ENCODE measurements around the gene STK32B.
"Not testable (repeated sequence)": the region's sequence is repeated elsewhere in the genome, so short reads cannot be mapped to it uniquely, and the experiment has no call there.

DNA sequence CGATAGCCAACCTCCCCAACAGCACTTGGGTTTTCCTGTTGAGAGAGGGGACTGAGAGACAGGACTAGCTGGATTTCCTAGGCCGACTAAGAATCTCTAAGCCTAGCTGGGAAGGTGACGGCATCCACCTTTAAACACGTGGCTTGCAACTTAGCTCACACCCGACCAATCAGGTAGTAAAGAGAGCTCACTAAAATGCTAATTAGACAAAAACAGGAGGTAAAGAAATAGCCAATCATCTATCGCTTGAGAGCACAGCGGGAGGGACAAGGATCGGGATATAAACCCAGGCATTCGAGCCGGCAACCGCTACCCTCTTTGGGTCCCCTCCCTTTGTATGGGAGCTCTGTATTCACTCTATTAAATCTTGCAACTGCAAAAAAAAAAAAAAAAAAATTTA, 44.3 kb upstream of the STK32B start:
- TF ChIP-seq TEAD4 (IDR thresholded peaks at IDR 0.05; ENCODE audit: low read depth, low read length); CREB1 (IDR thresholded peaks at IDR 0.05); JUND (IDR thresholded peaks at IDR 0.05; ENCODE audit: low read length); POLR2AphosphoS5 (IDR thresholded peaks at IDR 0.05; ENCODE audit: low read depth, low read length): not testable (repeated sequence)
- TF ChIP-seq, protein P1, sequence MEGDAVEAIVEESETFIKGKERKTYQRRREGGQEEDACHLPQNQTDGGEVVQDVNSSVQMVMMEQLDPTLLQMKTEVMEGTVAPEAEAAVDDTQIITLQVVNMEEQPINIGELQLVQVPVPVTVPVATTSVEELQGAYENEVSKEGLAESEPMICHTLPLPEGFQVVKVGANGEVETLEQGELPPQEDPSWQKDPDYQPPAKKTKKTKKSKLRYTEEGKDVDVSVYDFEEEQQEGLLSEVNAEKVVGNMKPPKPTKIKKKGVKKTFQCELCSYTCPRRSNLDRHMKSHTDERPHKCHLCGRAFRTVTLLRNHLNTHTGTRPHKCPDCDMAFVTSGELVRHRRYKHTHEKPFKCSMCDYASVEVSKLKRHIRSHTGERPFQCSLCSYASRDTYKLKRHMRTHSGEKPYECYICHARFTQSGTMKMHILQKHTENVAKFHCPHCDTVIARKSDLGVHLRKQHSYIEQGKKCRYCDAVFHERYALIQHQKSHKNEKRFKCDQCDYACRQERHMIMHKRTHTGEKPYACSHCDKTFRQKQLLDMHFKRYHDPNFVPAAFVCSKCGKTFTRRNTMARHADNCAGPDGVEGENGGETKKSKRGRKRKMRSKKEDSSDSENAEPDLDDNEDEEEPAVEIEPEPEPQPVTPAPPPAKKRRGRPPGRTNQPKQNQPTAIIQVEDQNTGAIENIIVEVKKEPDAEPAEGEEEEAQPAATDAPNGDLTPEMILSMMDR (IDR thresholded peaks at IDR 0.05; ENCODE audit: control extremely low read depth in 1 of 3, insufficient read depth in 1 of 3, low read depth in 1 of 3, low read length in 3 of 3), result not testable (repeated sequence)
- TF ChIP-seq, protein P2, sequence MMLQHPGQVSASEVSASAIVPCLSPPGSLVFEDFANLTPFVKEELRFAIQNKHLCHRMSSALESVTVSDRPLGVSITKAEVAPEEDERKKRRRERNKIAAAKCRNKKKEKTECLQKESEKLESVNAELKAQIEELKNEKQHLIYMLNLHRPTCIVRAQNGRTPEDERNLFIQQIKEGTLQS (IDR thresholded peaks at IDR 0.05; ENCODE audit: insufficient read depth, low read depth, low read length), result not testable (repeated sequence)

Measured in H1 (cell line).